GM12878 (cell line): Measurements from ENCODE around the gene TRAPPC4. TPM values are rescaled to one million over a fixed set of nuclear protein-coding genes. Genes with fewer than 3 reads are reported as not detected.

Source experiments
- ATAC-seq: fragments of 200-7000 bp; cut with Tn5 transposase; 3 replicates; pipeline ENCODE4 v1.9.1; 2020; ENCODE audit warnings: mild to moderate bottlenecking, moderate library complexity
- BruUV-seq: library from RNA; stranded (reverse); fragments of 400-500 nt; replicated peaks from 2 replicates; lab custom pipeline; 2021; lab: Mats Ljungman, UMichigan
- CTCF ChIA-PET: fragments of 300-600 bp; sonication (Branson Sonifier 250); formaldehyde crosslinking; extraction: SDS; loops from one replicate; lab custom pipeline; 2021; ENCODE audit warnings: inconsistent platforms; lab: Yijun Ruan, JAX
- POLR2A ChIA-PET: fragments of 350-600 bp; formaldehyde crosslinking; extraction: SDS; loops from one replicate; lab custom pipeline; 2021; ENCODE audit warnings: inconsistent platforms; lab: Charles Lee
- RAD21 ChIA-PET: fragments of 300-600 bp; sonication (Branson Sonifier 250); formaldehyde crosslinking; loops from one replicate; lab custom pipeline; 2023; ENCODE audit warnings: antibody characterized with exemption; ENCODE audit not compliant: unreplicated experiment; lab: Charles Lee
- SMC1A ChIA-PET: fragments of 300-600 bp; sonication (Branson Sonifier 250); formaldehyde crosslinking; loops from one replicate; lab custom pipeline; 2023; ENCODE audit not compliant: unreplicated experiment, uncharacterized antibody; lab: Charles Lee
- DNase-seq: peaks from one replicate; pipeline ENCODE4 v3.0.0-alpha.2; 2011; ENCODE audit warnings: low read depth, low spot score
- FAIRE-seq: peaks from 3 replicates; lab custom pipeline; 2011; peaks lifted over from hg19 to GRCh38; lab: Jason Lieb, UNC
- H2AFZ ChIP-seq: 2 replicates; pipeline ENCODE4 v1.6.0; 2011; ENCODE audit warnings: low read depth, low read length, control low read depth; ENCODE audit not compliant: control insufficient read depth
- H3K27ac ChIP-seq: 2 replicates; pipeline ENCODE4 v1.5.1; 2011; ENCODE audit warnings: control low read depth; ENCODE audit not compliant: control insufficient read depth, insufficient read depth
- H3K27me3 ChIP-seq, 2 experiments: replicated peaks in 1 of 2; 2 replicates each; pipeline versions ENCODE4 v1.6.0 to v1.6.1; 2011; ENCODE audit warnings: low read length in 1 of 2; ENCODE audit not compliant: control insufficient read depth in 2 of 2, insufficient read depth in 2 of 2
- H3K36me3 ChIP-seq, 2 experiments: 2 replicates each; pipeline ENCODE4 v1.5.1; 2011; ENCODE audit warnings: low read length in 1 of 2; ENCODE audit not compliant: control insufficient read depth in 2 of 2, insufficient read depth in 2 of 2
- H3K4me1 ChIP-seq: 2 replicates; pipeline ENCODE4 v1.6.1; 2011; ENCODE audit warnings: mild to moderate bottlenecking, low read length, moderate library complexity, mixed read lengths; ENCODE audit not compliant: control insufficient read depth, insufficient read depth
- H3K4me2 ChIP-seq: 2 replicates; pipeline ENCODE4 v1.6.0; 2011; ENCODE audit warnings: control low read depth; ENCODE audit not compliant: control insufficient read depth, insufficient read depth
- H3K4me3 ChIP-seq: fragments of 200-600 bp; sonication (generic); 2 replicates; pipeline ENCODE4 v1.5.1; 2016
- H3K79me2 ChIP-seq: 2 replicates; pipeline ENCODE4 v1.6.0; 2011; ENCODE audit warnings: low read length; ENCODE audit not compliant: control insufficient read depth, insufficient read depth
- H3K9ac ChIP-seq: 2 replicates; pipeline ENCODE4 v1.8.0; 2011; ENCODE audit warnings: low read length, control low read depth, mixed read lengths; ENCODE audit not compliant: control insufficient read depth, insufficient read depth
- H3K9me3 ChIP-seq: replicated peaks from 3 replicates; pipeline ENCODE4 v1.5.1; 2011; ENCODE audit warnings: mild to moderate bottlenecking, low read length; ENCODE audit not compliant: control insufficient read depth, insufficient read depth
- H4K20me1 ChIP-seq: 2 replicates; pipeline ENCODE4 v1.6.0; 2011; ENCODE audit not compliant: control insufficient read depth, insufficient read depth
- BCL3 ChIP-seq: IDR thresholded peaks from 2 replicates; pipeline ENCODE4 v1.6.1; 2011; ENCODE audit warnings: borderline replicate concordance, low read depth, mild to moderate bottlenecking, moderate library complexity, low read length; ENCODE audit not compliant: insufficient read depth, poor library complexity, severe bottlenecking
- BHLHE40 ChIP-seq, 2 experiments: fragments of 450-650 bp in 1 of 2; IDR thresholded peaks; 2 replicates each; pipeline ENCODE4 v1.6.1; 2011 to 2017; ENCODE audit warnings: low read depth in 2 of 2, borderline replicate concordance in 1 of 2, improper control_type of control experiment in 1 of 2, low read length in 1 of 2, mild to moderate bottlenecking in 1 of 2
- CHD2 ChIP-seq: IDR thresholded peaks from 2 replicates; pipeline ENCODE4 v1.6.1; 2011; ENCODE audit warnings: low read depth, low read length, improper control_type of control experiment, borderline replicate concordance
- SREBF2 ChIP-seq: IDR thresholded peaks from 2 replicates; pipeline ENCODE4 v1.6.1; 2012; ENCODE audit warnings: mild to moderate bottlenecking, low read length
- SRF ChIP-seq, 2 experiments: IDR thresholded peaks; 2 replicates each; pipeline ENCODE4 v1.6.1; 2011; ENCODE audit warnings: low read depth in 2 of 2, low read length in 2 of 2, mild to moderate bottlenecking in 1 of 2, moderate library complexity in 1 of 2
- USF1 ChIP-seq: IDR thresholded peaks from 2 replicates; pipeline ENCODE4 v1.6.1; 2011; ENCODE audit warnings: borderline replicate concordance, low read depth, mild to moderate bottlenecking, moderate library complexity, mixed read lengths, low read length; ENCODE audit not compliant: insufficient read depth; ENCODE audit errors: extremely low read length
- WGBS: methylation state at CpG from one replicate; pipeline ENCODE4 v1.1.6; 2016; ENCODE audit warnings: low lambda C conversion rate; ENCODE audit not compliant: insufficient replicate concordance, insufficient coverage; ENCODE audit errors: missing lambda C conversion rate; 5-methylcytosine and 5-hydroxymethylcytosine counted together
- in situ Hi-C: fragments of 300-500 bp; cut with MboI; formaldehyde crosslinking; loops from 9 replicates; pipeline ENCODE4 v1.14.3; 2018; ENCODE audit warnings: mixed read lengths
- intact Hi-C: fragments of 100-400 bp; cut with micrococcal nuclease; formaldehyde crosslinking; loops from one replicate; pipeline ENCODE4 v1.14.2; 2022; ENCODE audit not compliant: unreplicated experiment
- polyA plus RNA-seq, 11 experiments: library from polyadenylated mRNA; depleted of rRNA in 4 of 11; unstranded in 6 of 11; stranded (reverse) in 5 of 11; fragments of >200 nt; fragmentation: Nextera tagmentation in 4 of 11; fragmentation: Illumina TruSeq in 1 of 11; extraction: Ambion mirVana in 4 of 11; extraction: Trizol in 1 of 11; gene quantifications; 1 replicate in 1 of 11; 2 replicates in 10 of 11; pipeline versions ENCODE4 v1.2.1 to v1.2.3, GENCODE V29; 2011 to 2016; ENCODE audit warnings: inconsistent platforms in 2 of 11, missing spikeins in 2 of 11, low read depth in 1 of 11
- total RNA-seq, 4 experiments: library from RNA; depleted of rRNA in 3 of 4; stranded (reverse); fragments of >200 nt in 3 of 4; fragmentation: Illumina TruSeq in 1 of 4; extraction: Trizol in 1 of 4; gene quantifications; 2 replicates each; pipeline versions ENCODE4 v1.2.1 to v1.2.3, GENCODE V29; 2013 to 2021

Gene TRAPPC4
- total and polyA plus RNA-seq, 10 of the 15 experiments (the other 5 are each of a cell fraction or from before 2014, with no cell fraction given) = 61.6 to 231 (median 98.8) TPM

- H3K4me1 ChIP-seq = no peaks in the 10 kb centered on the region
- ChIA-PET POLR2A (no interaction called here), SMC1A (no interaction called here), RAD21 (no interaction called here), CTCF (no interaction called here)
- no peaks in the 10 kb centered on the region for H3K27me3 ChIP-seq
- H3K4me2 ChIP-seq = no peak within 1 kb of the TSS
- H2AFZ ChIP-seq = no peak within 1 kb of the TSS
- intact Hi-C loops = no loop called here
- no peaks in the 10 kb centered on the region for H4K20me1 ChIP-seq
- no TSS peak for BruUV-seq
- H3K9ac ChIP-seq = no peak within 1 kb of the TSS
- FAIRE-seq = no peak
- TF ChIP-seq BHLHE40 (IDR thresholded peaks at IDR 0.05; ENCODE audit: borderline replicate concordance in 1 of 2, low read depth in 2 of 2, low read length in 1 of 2) (no peak), USF1 (no peak), SREBF2 (no peak), SRF (IDR thresholded peaks at IDR 0.05; ENCODE audit: low read depth in 2 of 2, low read length in 2 of 2) (no peak), BCL3 (no peak), CHD2 (no peak)
- TF ChIP-seq, all 136 proteins: peak for 0
- 79% methylated on average over 31 of the region's 33 CpGs for WGBS
- H3K27ac ChIP-seq = no peak within 1 kb of the TSS
- H3K36me3 ChIP-seq = no peaks in the 10 kb centered on the region
- in situ Hi-C loops = no loop called here
- no peaks in the 10 kb centered on the region for H3K79me2 ChIP-seq
- no peaks in the 10 kb centered on the region for H3K9me3 ChIP-seq
- no peak for ATAC-seq
- no peak within 1 kb of the TSS for H3K4me3 ChIP-seq
- no peak for DNase-seq
Measured at GRCh38 chr11:118971646-118972045, 46.9 kb upstream of the TRAPPC4 start, which contains the start of gene FOXR1. Gene FOXR1 (plus strand): TSS chr11:118971761. CDS start chr11:118971932, 171 bp downstream.
